Panc1 (cell line): ENCODE data around the gene DSG1. TPM values are rescaled to one million over a fixed set of nuclear protein-coding genes. Genes with fewer than 3 reads are reported as not detected.

Experiments
- ATAC-seq: fragments of 200-7000 bp; cut with Tn5 transposase; 2 replicates; pipeline ENCODE4 v1.9.1; 2020; ENCODE audit warnings: mild to moderate bottlenecking, moderate library complexity
- BruUV-seq: library from RNA; stranded (reverse); fragments of 400-500 nt; replicated peaks from 2 replicates; lab custom pipeline; 2021; lab: Mats Ljungman, UMichigan
- CTCF ChIA-PET: fragments of 300-600 bp; sonication (Branson Sonifier 250); formaldehyde crosslinking; loops from one replicate; lab custom pipeline; 2022; ENCODE audit warnings: antibody characterized with exemption; lab: Charles Lee
- POLR2A ChIA-PET: fragments of 300-600 bp; sonication (Branson Sonifier 250); formaldehyde crosslinking; loops from one replicate; lab custom pipeline; 2022; ENCODE audit warnings: antibody characterized with exemption; lab: Charles Lee
- DNase-seq: peaks from one replicate; pipeline ENCODE4 v3.0.0-alpha.2; 2010; ENCODE audit warnings: low read depth, low spot score
- H3K27ac ChIP-seq: 2 replicates; pipeline ENCODE4 v1.5.1; 2011; ENCODE audit warnings: mild to moderate bottlenecking, low read length, inconsistent platforms
- H3K27me3 ChIP-seq: fragments of 200-500 bp; sonication (Bioruptor generic); 2 replicates; pipeline ENCODE4 v1.6.0; 2014; ENCODE audit warnings: low read length, inconsistent platforms; ENCODE audit not compliant: control insufficient read depth, insufficient read depth
- H3K36me3 ChIP-seq: fragments of 200-500 bp; sonication (Bioruptor generic); 2 replicates; pipeline ENCODE4 v1.5.1; 2014; ENCODE audit warnings: inconsistent platforms, mild to moderate bottlenecking, low read length, moderate library complexity; ENCODE audit not compliant: control insufficient read depth, insufficient read depth
- H3K4me1 ChIP-seq: 2 replicates; pipeline ENCODE4 v1.5.1; 2011; ENCODE audit warnings: inconsistent platforms, mild to moderate bottlenecking, low read length, moderate library complexity; ENCODE audit not compliant: control insufficient read depth, insufficient read depth
- H3K4me3 ChIP-seq, 2 experiments: 2 replicates each; pipeline ENCODE4 v1.5.1; 2011 to 2012; ENCODE audit warnings: low read depth in 2 of 2, low read length in 2 of 2, mild to moderate bottlenecking in 2 of 2, inconsistent platforms in 1 of 2, moderate library complexity in 1 of 2
- H3K9me3 ChIP-seq: fragments of 200-500 bp; sonication (Bioruptor generic); 2 replicates; pipeline ENCODE4 v1.5.1; 2014; ENCODE audit warnings: low read depth, mild to moderate bottlenecking, inconsistent platforms, low read length, moderate library complexity; ENCODE audit not compliant: control insufficient read depth, insufficient read depth
- POLR2AphosphoS5 ChIP-seq: IDR thresholded peaks from 2 replicates; pipeline ENCODE4 v1.6.1; 2012; ENCODE audit warnings: mild to moderate bottlenecking, low read depth, low read length, moderate library complexity
- SIN3A ChIP-seq: IDR thresholded peaks from 2 replicates; pipeline ENCODE4 v1.6.1; 2012; ENCODE audit warnings: low read depth, mild to moderate bottlenecking, low read length, moderate library complexity, borderline replicate concordance; ENCODE audit not compliant: insufficient read depth
- TCF7L2 ChIP-seq: IDR thresholded peaks from 2 replicates; pipeline ENCODE4 v1.6.1; 2011; ENCODE audit warnings: mild to moderate bottlenecking, low read depth, low read length, inconsistent platforms
- in situ Hi-C: cut with HindIII; loops from 2 replicates; pipeline ENCODE4 v1.10.0; 2016; ENCODE audit warnings: low sequenced_read_pairs, low pct_unique_long_range_greater_than_20kb
- intact Hi-C: fragments of 100-400 bp; cut with micrococcal nuclease; formaldehyde crosslinking; loops from one replicate; pipeline ENCODE4 v1.10.0; 2022; ENCODE audit not compliant: unreplicated experiment
- total RNA-seq: library from RNA; stranded (reverse); gene quantifications from one replicate; pipeline ENCODE4 v1.2.1, GENCODE V29; 2021; ENCODE audit not compliant: unreplicated experiment
- TF ChIP-seq, protein P1 (sequence below): fragments of 450-650 bp; IDR thresholded peaks from 2 replicates; pipeline ENCODE4 v1.5.1; 2017; ENCODE audit warnings: mild to moderate bottlenecking
- TF ChIP-seq, protein P2 (sequence below), 2 experiments: IDR thresholded peaks; 2 replicates each; pipeline ENCODE4 v1.6.1; 2011 to 2012; ENCODE audit warnings: low read depth in 2 of 2, control low read depth in 1 of 2, low read length in 1 of 2, mild to moderate bottlenecking in 1 of 2, moderate library complexity in 1 of 2; ENCODE audit not compliant: insufficient read depth in 1 of 2

The DSG1 gene
- total RNA-seq, 1 experiment from 2014 or later = not detected

DNA sequence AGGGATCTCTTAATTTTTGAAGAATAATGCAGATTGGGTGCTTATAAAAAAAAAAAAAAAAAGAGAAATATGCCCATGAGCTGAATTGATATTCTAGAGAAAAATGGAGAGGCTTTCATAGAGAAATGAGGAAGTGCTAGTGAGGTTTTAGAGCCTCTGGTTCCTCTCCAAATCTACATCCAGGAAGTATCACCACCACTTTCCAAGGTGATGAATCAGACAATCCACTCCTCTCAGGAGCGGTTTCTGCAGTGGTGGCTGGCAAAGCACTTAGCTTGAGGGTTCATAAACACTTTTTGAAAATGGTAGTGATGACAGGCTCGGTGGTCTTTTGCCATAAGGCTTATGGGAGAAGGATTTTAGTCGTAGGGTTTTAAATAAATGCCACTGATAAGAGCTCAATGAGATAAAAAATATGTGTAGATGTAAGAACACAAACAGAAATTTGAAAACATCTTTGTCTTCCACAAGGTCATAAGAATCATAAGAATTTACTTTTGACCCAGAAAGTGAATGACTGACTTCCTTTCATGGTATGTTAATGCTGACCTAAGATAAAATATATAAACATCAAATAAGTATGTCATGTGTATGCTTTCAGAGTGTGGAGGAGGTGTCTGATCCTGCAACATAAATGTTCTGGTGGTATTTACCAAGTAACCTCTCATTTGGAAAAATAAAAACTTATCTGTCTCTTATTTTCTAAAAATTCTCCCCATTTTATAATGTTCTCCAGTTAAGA is 42.1 kb upstream of the DSG1 start:
- H3K4me1 ChIP-seq = no peaks in the 10 kb centered on the region
- no peak overlapping the region for H3K4me3 ChIP-seq
- in situ Hi-C loops (no loop called here), intact Hi-C loops (no loop called here)
- H3K36me3 ChIP-seq = no peaks in the 10 kb centered on the region
- ChIA-PET CTCF (no interaction called here), POLR2A (no interaction called here)
- H3K9me3 ChIP-seq = no peaks in the 10 kb centered on the region
- no peak for DNase-seq
- H3K27me3 ChIP-seq = no peaks in the 10 kb centered on the region
- TF ChIP-seq, protein P1, sequence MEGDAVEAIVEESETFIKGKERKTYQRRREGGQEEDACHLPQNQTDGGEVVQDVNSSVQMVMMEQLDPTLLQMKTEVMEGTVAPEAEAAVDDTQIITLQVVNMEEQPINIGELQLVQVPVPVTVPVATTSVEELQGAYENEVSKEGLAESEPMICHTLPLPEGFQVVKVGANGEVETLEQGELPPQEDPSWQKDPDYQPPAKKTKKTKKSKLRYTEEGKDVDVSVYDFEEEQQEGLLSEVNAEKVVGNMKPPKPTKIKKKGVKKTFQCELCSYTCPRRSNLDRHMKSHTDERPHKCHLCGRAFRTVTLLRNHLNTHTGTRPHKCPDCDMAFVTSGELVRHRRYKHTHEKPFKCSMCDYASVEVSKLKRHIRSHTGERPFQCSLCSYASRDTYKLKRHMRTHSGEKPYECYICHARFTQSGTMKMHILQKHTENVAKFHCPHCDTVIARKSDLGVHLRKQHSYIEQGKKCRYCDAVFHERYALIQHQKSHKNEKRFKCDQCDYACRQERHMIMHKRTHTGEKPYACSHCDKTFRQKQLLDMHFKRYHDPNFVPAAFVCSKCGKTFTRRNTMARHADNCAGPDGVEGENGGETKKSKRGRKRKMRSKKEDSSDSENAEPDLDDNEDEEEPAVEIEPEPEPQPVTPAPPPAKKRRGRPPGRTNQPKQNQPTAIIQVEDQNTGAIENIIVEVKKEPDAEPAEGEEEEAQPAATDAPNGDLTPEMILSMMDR = no peak
- TF ChIP-seq POLR2AphosphoS5 (no peak), SIN3A (no peak), TCF7L2 (no peak)
- TF ChIP-seq, protein P2, sequence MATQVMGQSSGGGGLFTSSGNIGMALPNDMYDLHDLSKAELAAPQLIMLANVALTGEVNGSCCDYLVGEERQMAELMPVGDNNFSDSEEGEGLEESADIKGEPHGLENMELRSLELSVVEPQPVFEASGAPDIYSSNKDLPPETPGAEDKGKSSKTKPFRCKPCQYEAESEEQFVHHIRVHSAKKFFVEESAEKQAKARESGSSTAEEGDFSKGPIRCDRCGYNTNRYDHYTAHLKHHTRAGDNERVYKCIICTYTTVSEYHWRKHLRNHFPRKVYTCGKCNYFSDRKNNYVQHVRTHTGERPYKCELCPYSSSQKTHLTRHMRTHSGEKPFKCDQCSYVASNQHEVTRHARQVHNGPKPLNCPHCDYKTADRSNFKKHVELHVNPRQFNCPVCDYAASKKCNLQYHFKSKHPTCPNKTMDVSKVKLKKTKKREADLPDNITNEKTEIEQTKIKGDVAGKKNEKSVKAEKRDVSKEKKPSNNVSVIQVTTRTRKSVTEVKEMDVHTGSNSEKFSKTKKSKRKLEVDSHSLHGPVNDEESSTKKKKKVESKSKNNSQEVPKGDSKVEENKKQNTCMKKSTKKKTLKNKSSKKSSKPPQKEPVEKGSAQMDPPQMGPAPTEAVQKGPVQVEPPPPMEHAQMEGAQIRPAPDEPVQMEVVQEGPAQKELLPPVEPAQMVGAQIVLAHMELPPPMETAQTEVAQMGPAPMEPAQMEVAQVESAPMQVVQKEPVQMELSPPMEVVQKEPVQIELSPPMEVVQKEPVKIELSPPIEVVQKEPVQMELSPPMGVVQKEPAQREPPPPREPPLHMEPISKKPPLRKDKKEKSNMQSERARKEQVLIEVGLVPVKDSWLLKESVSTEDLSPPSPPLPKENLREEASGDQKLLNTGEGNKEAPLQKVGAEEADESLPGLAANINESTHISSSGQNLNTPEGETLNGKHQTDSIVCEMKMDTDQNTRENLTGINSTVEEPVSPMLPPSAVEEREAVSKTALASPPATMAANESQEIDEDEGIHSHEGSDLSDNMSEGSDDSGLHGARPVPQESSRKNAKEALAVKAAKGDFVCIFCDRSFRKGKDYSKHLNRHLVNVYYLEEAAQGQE (IDR thresholded peaks at IDR 0.05; ENCODE audit: insufficient read depth in 1 of 2, low read depth in 2 of 2, low read length in 1 of 2) = no peak
- no peak for ATAC-seq
- no TSS peak for BruUV-seq
- no peak overlapping the region for H3K27ac ChIP-seq

DNA sequence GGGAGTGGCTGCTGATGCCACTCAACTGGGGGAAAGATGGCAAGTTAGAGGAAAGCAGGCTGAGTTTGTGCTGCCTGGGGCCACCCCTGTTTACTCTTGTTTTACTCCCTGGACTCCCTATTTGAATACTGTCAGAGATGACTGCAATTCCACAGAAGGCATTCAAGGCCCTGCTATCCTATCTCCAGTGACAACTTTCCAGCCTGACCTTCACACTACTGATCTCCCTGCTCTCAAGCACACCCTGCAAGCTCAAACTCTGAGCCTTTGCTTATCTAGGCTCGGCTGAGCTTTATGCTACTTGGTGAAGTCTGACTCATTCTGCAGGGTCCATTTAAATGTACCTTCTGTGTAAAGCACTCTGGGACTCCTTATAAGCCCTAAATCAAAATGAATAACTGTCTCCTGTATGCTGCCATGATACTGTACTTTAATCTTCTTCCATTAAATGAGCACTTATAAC is 39.3 kb upstream of the DSG1 start:
- Histone ChIP-seq H3K36me3 (no peaks in the 10 kb centered on the region), H3K27ac (no peak overlapping the region), H3K4me1 (no peaks in the 10 kb centered on the region), H3K27me3 (no peaks in the 10 kb centered on the region), H3K4me3 (no peak overlapping the region), H3K9me3 (no peaks in the 10 kb centered on the region)
- DNase-seq (no peak), ATAC-seq (no peak)
- BruUV-seq = no TSS peak
- ChIA-PET POLR2A (no interaction called here), CTCF (no interaction called here)
- in situ Hi-C loops (no loop called here), intact Hi-C loops (no loop called here)
- TF ChIP-seq, protein P2 (IDR thresholded peaks at IDR 0.05; ENCODE audit: insufficient read depth in 1 of 2, low read depth in 2 of 2, low read length in 1 of 2) = no peak
- no peak for TF ChIP-seq POLR2AphosphoS5
- TF ChIP-seq, protein P1 = no peak
- no peak for TF ChIP-seq TCF7L2
- TF ChIP-seq SIN3A = no peak
